ENCODE data around the gene PKD1. TPM values are rescaled to one million over a fixed set of nuclear protein-coding genes. Genes with fewer than 3 reads are reported as not detected.

The PKD1 gene
- total and polyA plus RNA-seq, 2 of the 13 experiments (the other 11 are each of a cell fraction or from before 2014, with no cell fraction given): 22.1 to 23.0 TPM

GRCh38 chr16:2143878-2144485, 8.3 kb upstream of the PKD1 start:
- no peak for TF ChIP-seq TAF15 (IDR thresholded peaks at IDR 0.05; ENCODE audit: low read depth, low read length, poor library complexity, severe bottlenecking)
- TF ChIP-seq AGO1 (IDR thresholded peaks at IDR 0.05; ENCODE audit: low read depth, low read length, poor library complexity, severe bottlenecking): no peak
- TF ChIP-seq RAD21 (CRISPR knock-in tag; IDR thresholded peaks at IDR 0.05): 0 out of 2 replicates have a peak, but pooled peaks have one; percentile 3
- in situ Hi-C loops (cut with HindIII; ENCODE audit: extremely low pct_ligation_motif_present, low pct_unique_long_range_greater_than_20kb): loop anchor here (10.0 kb wide), 1 partner anchor 59 kb away; no protein-coding TSS in a partner anchor

GRCh38 chr16:2142942-2143877, 7.5 kb upstream of the PKD1 start:
- peaks cover 8% of the 10 kb centered on the region for H4K20me1 ChIP-seq (ENCODE audit: insufficient read depth, low read length)
- H3K9ac ChIP-seq (ENCODE audit: insufficient read depth, low read depth, low read length): no peak overlapping the region
- ATAC-seq (no peak), FAIRE-seq (no peak), DNase-seq (ENCODE audit: low spot score) (no peak)
- H3K27me3 ChIP-seq (ENCODE audit: control insufficient read depth in 1 of 2, insufficient read depth in 2 of 2, low read length in 2 of 2): peaks cover 3 to 32% of the 10 kb centered on the region in 2 experiments
- no peak overlapping the region for H3K4me3 ChIP-seq (replicated peaks in 1 of 3; ENCODE audit: insufficient read depth in 1 of 3, low read depth in 2 of 3, low read length in 3 of 3)
- H3K36me3 ChIP-seq (replicated peaks in 1 of 2; ENCODE audit: control insufficient read depth in 1 of 2, insufficient read depth in 2 of 2, low read length in 2 of 2): no peaks in the 10 kb centered on the region
- TF ChIP-seq CREB1 (IDR thresholded peaks at IDR 0.05): peak; percentile 32; the same call in 1 of the 2 replicates
- no peak for TF ChIP-seq CREB1 (CRISPR knock-in tag; IDR thresholded peaks at IDR 0.05)
- TF ChIP-seq ATF7 (IDR thresholded peaks at IDR 0.05): no peak
- TF ChIP-seq ATF7 (CRISPR knock-in tag; IDR thresholded peaks at IDR 0.05): no peak
- no peak for TF ChIP-seq GTF2F1 (IDR thresholded peaks at IDR 0.05; ENCODE audit: low read length)
- TF ChIP-seq MLXIP (CRISPR knock-in tag; IDR thresholded peaks at IDR 0.05; ENCODE audit: borderline replicate concordance): no peak
- ChIA-PET POLR2A (interaction anchor here (0.6 to 1.0 kb wide), 2 partner anchors 12 kb away, joined by 3 read pairs; partner anchors contain the start of gene TRAF7), CTCF (ENCODE audit: low intra/inter-chr PET ratio, low total read pairs) (no interaction called here)
- no peak overlapping the region for H3K27ac ChIP-seq (ENCODE audit: extremely low read length, insufficient read depth, low read length)
- in situ Hi-C loops (cut with HindIII; ENCODE audit: extremely low pct_ligation_motif_present, low pct_unique_long_range_greater_than_20kb) (loop anchor here (10.0 kb wide), 1 partner anchor 58 kb away; no protein-coding TSS in a partner anchor), intact Hi-C loops (cut with micrococcal nuclease; ENCODE audit: unreplicated experiment) (no loop called here)
- BruUV-seq (replicated peaks): no TSS peak
- WGBS (ENCODE audit: low lambda C conversion rate): 47% methylated on average over 25 of the region's 31 CpGs
- H3K79me2 ChIP-seq (ENCODE audit: insufficient read depth, low read length): no peaks in the 10 kb centered on the region
- H3K4me2 ChIP-seq (ENCODE audit: low read depth, low read length): no peak overlapping the region
- peaks cover 52% of the 10 kb centered on the region for H3K4me1 ChIP-seq (ENCODE audit: insufficient read depth, low read length)
- H2AFZ ChIP-seq (ENCODE audit: low read length): no peak overlapping the region
- H3K9me3 ChIP-seq (ENCODE audit: low read length): no peaks in the 10 kb centered on the region

More at GRCh38 chr16:2143878-2144485, 8.3 kb upstream of the PKD1 start:
- H3K27ac ChIP-seq (ENCODE audit: extremely low read length, insufficient read depth, low read length): no peak overlapping the region
- WGBS (ENCODE audit: low lambda C conversion rate): 38% methylated on average over 13 of the region's 17 CpGs
- ChIA-PET POLR2A (interaction anchor here (1.0 kb wide), 1 partner anchor 11 kb away, joined by 3 read pairs; the partner anchor contains the start of gene TRAF7), CTCF (ENCODE audit: low intra/inter-chr PET ratio, low total read pairs) (no interaction called here)
- intact Hi-C loops (cut with micrococcal nuclease; ENCODE audit: unreplicated experiment): no loop called here
- no peak overlapping the region for H3K4me2 ChIP-seq (ENCODE audit: low read depth, low read length)
- no peaks in the 10 kb centered on the region for H3K9me3 ChIP-seq (ENCODE audit: low read length)
- no peak for ATAC-seq
- DNase-seq (ENCODE audit: low spot score): no peak
- peaks cover 8% of the 10 kb centered on the region for H4K20me1 ChIP-seq (ENCODE audit: insufficient read depth, low read length)
- no peaks in the 10 kb centered on the region for H3K36me3 ChIP-seq (replicated peaks in 1 of 2; ENCODE audit: control insufficient read depth in 1 of 2, insufficient read depth in 2 of 2, low read length in 2 of 2)
- FAIRE-seq: no peak
- H2AFZ ChIP-seq (ENCODE audit: low read length): no peak overlapping the region
- no TSS peak for BruUV-seq (replicated peaks)
- H3K9ac ChIP-seq (ENCODE audit: insufficient read depth, low read depth, low read length): no peak overlapping the region
- H3K4me1 ChIP-seq (ENCODE audit: insufficient read depth, low read length): peaks cover 48% of the 10 kb centered on the region
- H3K27me3 ChIP-seq (ENCODE audit: control insufficient read depth in 1 of 2, insufficient read depth in 2 of 2, low read length in 2 of 2): peaks cover 3 to 32% of the 10 kb centered on the region in 2 experiments
- no peak overlapping the region for H3K4me3 ChIP-seq (replicated peaks in 1 of 3; ENCODE audit: insufficient read depth in 1 of 3, low read depth in 2 of 3, low read length in 3 of 3)
- no peaks in the 10 kb centered on the region for H3K79me2 ChIP-seq (ENCODE audit: insufficient read depth, low read length)
